ENCODE results near the gene PROCR. TPM values are rescaled to one million over a fixed set of nuclear protein-coding genes. Genes with fewer than 3 reads are reported as not detected.

The PROCR gene
- total and polyA plus RNA-seq, 9 of the 15 experiments (the other 6 are each of a cell fraction or from before 2014, with no cell fraction given): 1.6 to 7.1 (median 4.0) TPM

DNA sequence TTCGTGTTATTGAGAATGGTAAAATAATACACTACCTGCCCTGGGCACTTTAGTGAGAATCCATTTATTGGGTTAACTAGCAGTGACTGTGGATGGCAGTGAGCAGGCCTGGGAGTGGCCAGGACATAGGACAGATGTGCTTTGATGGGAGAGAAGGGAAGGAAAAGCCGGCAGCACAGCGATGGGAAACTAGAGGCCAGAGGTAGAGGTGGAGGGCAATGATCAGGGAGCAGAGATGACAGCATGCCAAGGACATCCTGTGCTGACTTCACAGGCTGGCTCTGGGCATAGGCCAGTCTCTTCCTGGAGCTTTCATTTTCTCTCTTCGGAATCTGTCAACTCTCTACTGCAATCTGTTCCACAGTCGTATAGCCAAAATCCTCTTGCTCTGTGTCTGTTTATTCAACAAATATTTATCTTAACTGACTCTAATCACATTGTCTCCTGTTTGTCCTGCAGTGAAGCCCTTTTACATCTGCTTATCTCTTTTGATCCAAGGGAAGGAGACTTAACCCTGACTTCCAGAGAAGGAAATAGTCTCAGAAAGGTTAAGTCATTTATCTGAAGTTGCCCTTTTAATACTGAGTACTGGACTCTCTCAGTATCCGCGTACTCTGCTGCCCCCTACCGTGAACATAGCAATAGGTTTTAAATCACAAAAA is 36.2 kb downstream of the PROCR start (continued):
- TF ChIP-seq, protein P1, sequence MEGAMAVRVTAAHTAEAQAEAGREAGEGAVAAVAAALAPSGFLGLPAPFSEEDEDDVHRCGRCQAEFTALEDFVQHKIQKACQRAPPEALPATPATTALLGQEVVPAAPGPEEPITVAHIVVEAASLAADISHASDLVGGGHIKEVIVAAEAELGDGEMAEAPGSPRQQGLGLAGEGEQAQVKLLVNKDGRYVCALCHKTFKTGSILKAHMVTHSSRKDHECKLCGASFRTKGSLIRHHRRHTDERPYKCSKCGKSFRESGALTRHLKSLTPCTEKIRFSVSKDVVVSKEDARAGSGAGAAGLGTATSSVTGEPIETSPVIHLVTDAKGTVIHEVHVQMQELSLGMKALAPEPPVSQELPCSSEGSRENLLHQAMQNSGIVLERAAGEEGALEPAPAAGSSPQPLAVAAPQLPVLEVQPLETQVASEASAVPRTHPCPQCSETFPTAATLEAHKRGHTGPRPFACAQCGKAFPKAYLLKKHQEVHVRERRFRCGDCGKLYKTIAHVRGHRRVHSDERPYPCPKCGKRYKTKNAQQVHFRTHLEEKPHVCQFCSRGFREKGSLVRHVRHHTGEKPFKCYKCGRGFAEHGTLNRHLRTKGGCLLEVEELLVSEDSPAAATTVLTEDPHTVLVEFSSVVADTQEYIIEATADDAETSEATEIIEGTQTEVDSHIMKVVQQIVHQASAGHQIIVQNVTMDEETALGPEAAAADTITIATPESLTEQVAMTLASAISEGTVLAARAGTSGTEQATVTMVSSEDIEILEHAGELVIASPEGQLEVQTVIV (CRISPR knock-in tag; IDR thresholded peaks at IDR 0.05; ENCODE audit: borderline replicate concordance): no peak
- TF ChIP-seq THRAP3 (IDR thresholded peaks at IDR 0.05; ENCODE audit: borderline replicate concordance) (no peak), TAF15 (IDR thresholded peaks at IDR 0.05; ENCODE audit: low read depth, low read length) (no peak), SAFB2 (IDR thresholded peaks at IDR 0.05; ENCODE audit: borderline replicate concordance, low read depth, low read length, severe bottlenecking) (no peak), FOS (IDR thresholded peaks at IDR 0.05; ENCODE audit: extremely low read depth, insufficient read length) (no peak), RNF2 (IDR thresholded peaks at IDR 0.05) (no peak), MAFK (IDR thresholded peaks at IDR 0.05; ENCODE audit: low read length) (no peak), ZNF584 (CRISPR knock-in tag; IDR thresholded peaks at IDR 0.05; ENCODE audit: low read depth) (no peak), SMARCA4 (IDR thresholded peaks at IDR 0.05) (no peak), ELF2 (CRISPR knock-in tag; IDR thresholded peaks at IDR 0.05) (no peak)
- TF ChIP-seq, protein P2, sequence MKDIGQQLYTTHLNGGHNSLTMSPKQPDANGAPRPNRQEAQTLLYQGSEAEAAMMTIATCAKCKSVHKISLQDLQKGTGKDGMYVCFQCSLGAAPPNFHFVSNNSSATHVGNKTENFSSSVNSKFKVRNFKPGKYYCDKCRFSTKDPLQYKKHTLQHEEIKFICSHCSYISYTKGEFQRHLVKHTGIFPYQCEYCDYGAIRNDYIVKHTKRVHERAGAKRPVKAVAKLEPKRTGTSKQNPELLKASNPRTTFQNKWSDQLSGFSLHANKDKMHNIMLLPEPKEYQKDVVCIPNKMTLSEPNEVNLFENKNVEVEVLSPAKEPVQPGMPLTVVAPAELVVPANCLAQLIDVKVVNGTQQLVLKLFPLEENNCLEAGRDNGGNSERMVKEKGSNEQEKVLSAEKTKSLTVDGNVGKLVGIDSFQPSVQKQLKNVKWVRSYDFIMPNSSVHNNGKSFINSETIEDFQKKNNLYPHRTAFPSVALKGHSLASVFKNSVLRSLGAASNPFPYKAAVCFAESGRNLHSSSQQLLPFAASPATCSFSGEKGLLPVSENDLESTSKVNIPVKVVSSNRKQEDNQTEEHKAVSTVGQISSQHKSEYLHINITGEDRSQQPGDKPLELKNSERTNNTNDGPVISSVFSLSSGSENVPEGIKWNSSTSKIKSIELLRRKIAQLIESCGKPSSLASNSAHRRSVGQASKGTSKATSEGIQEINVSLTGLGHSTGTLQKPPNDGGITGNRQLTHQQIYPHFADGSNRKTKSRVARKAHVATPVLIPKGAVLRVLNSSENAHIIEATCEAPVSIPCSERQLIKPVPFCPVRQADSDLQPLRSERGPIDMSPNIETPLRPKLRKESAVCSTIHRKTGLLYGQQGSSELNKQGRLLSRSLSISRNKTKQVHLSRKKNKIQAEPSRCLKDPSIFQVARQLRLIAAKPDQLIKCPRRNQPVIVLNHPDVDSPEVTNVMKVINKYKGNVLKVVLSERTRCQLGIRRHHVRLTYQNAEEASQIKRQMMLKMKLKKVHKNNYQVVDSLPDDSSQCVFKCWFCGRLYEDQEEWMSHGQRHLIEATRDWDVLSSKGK (CRISPR knock-in tag; IDR thresholded peaks at IDR 0.05): no peak
- TF ChIP-seq, protein P3, sequence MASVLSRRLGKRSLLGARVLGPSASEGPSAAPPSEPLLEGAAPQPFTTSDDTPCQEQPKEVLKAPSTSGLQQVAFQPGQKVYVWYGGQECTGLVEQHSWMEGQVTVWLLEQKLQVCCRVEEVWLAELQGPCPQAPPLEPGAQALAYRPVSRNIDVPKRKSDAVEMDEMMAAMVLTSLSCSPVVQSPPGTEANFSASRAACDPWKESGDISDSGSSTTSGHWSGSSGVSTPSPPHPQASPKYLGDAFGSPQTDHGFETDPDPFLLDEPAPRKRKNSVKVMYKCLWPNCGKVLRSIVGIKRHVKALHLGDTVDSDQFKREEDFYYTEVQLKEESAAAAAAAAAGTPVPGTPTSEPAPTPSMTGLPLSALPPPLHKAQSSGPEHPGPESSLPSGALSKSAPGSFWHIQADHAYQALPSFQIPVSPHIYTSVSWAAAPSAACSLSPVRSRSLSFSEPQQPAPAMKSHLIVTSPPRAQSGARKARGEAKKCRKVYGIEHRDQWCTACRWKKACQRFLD (CRISPR knock-in tag; IDR thresholded peaks at IDR 0.05): no peak
- TF ChIP-seq, protein P4, sequence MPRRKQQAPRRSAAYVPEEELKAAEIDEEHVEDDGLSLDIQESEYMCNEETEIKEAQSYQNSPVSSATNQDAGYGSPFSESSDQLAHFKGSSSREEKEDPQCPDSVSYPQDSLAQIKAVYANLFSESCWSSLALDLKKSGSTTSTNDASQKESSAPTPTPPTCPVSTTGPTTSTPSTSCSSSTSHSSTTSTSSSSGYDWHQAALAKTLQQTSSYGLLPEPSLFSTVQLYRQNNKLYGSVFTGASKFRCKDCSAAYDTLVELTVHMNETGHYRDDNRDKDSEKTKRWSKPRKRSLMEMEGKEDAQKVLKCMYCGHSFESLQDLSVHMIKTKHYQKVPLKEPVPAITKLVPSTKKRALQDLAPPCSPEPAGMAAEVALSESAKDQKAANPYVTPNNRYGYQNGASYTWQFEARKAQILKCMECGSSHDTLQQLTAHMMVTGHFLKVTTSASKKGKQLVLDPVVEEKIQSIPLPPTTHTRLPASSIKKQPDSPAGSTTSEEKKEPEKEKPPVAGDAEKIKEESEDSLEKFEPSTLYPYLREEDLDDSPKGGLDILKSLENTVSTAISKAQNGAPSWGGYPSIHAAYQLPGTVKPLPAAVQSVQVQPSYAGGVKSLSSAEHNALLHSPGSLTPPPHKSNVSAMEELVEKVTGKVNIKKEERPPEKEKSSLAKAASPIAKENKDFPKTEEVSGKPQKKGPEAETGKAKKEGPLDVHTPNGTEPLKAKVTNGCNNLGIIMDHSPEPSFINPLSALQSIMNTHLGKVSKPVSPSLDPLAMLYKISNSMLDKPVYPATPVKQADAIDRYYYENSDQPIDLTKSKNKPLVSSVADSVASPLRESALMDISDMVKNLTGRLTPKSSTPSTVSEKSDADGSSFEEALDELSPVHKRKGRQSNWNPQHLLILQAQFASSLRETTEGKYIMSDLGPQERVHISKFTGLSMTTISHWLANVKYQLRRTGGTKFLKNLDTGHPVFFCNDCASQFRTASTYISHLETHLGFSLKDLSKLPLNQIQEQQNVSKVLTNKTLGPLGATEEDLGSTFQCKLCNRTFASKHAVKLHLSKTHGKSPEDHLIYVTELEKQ (CRISPR knock-in tag; IDR thresholded peaks at IDR 0.05): no peak
- TF ChIP-seq, protein P5, sequence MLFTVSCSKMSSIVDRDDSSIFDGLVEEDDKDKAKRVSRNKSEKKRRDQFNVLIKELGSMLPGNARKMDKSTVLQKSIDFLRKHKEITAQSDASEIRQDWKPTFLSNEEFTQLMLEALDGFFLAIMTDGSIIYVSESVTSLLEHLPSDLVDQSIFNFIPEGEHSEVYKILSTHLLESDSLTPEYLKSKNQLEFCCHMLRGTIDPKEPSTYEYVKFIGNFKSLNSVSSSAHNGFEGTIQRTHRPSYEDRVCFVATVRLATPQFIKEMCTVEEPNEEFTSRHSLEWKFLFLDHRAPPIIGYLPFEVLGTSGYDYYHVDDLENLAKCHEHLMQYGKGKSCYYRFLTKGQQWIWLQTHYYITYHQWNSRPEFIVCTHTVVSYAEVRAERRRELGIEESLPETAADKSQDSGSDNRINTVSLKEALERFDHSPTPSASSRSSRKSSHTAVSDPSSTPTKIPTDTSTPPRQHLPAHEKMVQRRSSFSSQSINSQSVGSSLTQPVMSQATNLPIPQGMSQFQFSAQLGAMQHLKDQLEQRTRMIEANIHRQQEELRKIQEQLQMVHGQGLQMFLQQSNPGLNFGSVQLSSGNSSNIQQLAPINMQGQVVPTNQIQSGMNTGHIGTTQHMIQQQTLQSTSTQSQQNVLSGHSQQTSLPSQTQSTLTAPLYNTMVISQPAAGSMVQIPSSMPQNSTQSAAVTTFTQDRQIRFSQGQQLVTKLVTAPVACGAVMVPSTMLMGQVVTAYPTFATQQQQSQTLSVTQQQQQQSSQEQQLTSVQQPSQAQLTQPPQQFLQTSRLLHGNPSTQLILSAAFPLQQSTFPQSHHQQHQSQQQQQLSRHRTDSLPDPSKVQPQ (CRISPR knock-in tag; IDR thresholded peaks at IDR 0.05; ENCODE audit: borderline replicate concordance): no peak
